ENCODE measurements around the gene PEMT.

PEMT gene

GRCh38 chr17:17497845-17498520 is 93.5 kb downstream of the PEMT start:
- Histone ChIP-seq H3K27ac (replicated peaks) (no peak overlapping the region), H3K4me3 (replicated peaks; ENCODE audit: insufficient read depth, low read length) (no peak overlapping the region)
- no peak for TF ChIP-seq REST (IDR thresholded peaks at IDR 0.05; ENCODE audit: insufficient replicate concordance, low read depth)
- no peak for TF ChIP-seq SPI1 (IDR thresholded peaks at IDR 0.05; ENCODE audit: borderline replicate concordance, low read depth)
- no peak for TF ChIP-seq POLR2AphosphoS5 (IDR thresholded peaks at IDR 0.05; ENCODE audit: low read depth)
- TF ChIP-seq CTCF (IDR thresholded peaks at IDR 0.05; ENCODE audit: insufficient read depth, low read length): no peak
- no peak for TF ChIP-seq GABPA (IDR thresholded peaks at IDR 0.05; ENCODE audit: low read depth)

GRCh38 chr17:17497065-17497844 is 94.3 kb downstream of the PEMT start:
- no peak for TF ChIP-seq GABPA (IDR thresholded peaks at IDR 0.05; ENCODE audit: low read depth)
- TF ChIP-seq POLR2AphosphoS5 (IDR thresholded peaks at IDR 0.05; ENCODE audit: low read depth): no peak
- no peak for TF ChIP-seq SPI1 (IDR thresholded peaks at IDR 0.05; ENCODE audit: borderline replicate concordance, low read depth)
- no peak for TF ChIP-seq REST (IDR thresholded peaks at IDR 0.05; ENCODE audit: insufficient replicate concordance, low read depth)
- TF ChIP-seq CTCF (IDR thresholded peaks at IDR 0.05; ENCODE audit: insufficient read depth, low read length): no peak
- Histone ChIP-seq H3K4me3 (replicated peaks; ENCODE audit: insufficient read depth, low read length) (no peak overlapping the region), H3K27ac (replicated peaks) (no peak overlapping the region), H3K27me3 (ENCODE audit: insufficient read depth, poor library complexity, severe bottlenecking) (no peaks in the 10 kb centered on the region)
- DNase-seq (ENCODE audit: low read depth in 1 of 2, low spot score in 1 of 2): no peak

More at GRCh38 chr17:17497845-17498520, 93.5 kb downstream of the PEMT start:
- H3K27me3 ChIP-seq (ENCODE audit: insufficient read depth, poor library complexity, severe bottlenecking): no peaks in the 10 kb centered on the region
- DNase-seq (ENCODE audit: low read depth in 1 of 2, low spot score in 1 of 2): no peak

- Histone ChIP-seq H3K4me3 (replicated peaks; ENCODE audit: insufficient read depth, low read length) (peak within 1 kb of the TSS; percentile 45), H3K27ac (replicated peaks) (no peak within 1 kb of the TSS), H3K27me3 (ENCODE audit: insufficient read depth, poor library complexity, severe bottlenecking) (no peaks in the 10 kb centered on the region)
- peak; percentile 17 for TF ChIP-seq CTCF (IDR thresholded peaks at IDR 0.05; ENCODE audit: insufficient read depth, low read length)
- TF ChIP-seq REST (IDR thresholded peaks at IDR 0.05; ENCODE audit: insufficient replicate concordance, low read depth): no peak
- DNase-seq (ENCODE audit: low read depth in 1 of 2, low spot score in 1 of 2): peak; percentile 34 to 55
Measured at GRCh38 chr17:17496189-17497064, 95.1 kb downstream of the PEMT start, which contains the start of gene RASD1. Gene RASD1, minus strand, starts transcription at chr17:17496395. Its CDS starts 214 bp downstream, at chr17:17496181.
